Upper lobe of left lung (tissue), 4 donors: Measurements from ENCODE around the gene ESRP2.
A peak's percentile ranks its signal among the peaks of the same experiment; 100 is the strongest.

Experiments
- EP300 ChIP-seq, 4 donors: sonication (generic); formaldehyde crosslinking; IDR thresholded peaks; one replicate each; pipeline ENCODE4 v1.5.1; 2017; ENCODE audit warnings: antibody characterized with exemption in 4 of 4, control low read depth in 2 of 4
- POLR2A ChIP-seq, 4 donors: fragments of 450-650 bp; IDR thresholded peaks; one replicate each; pipeline ENCODE4 v1.5.1; 2016 to 2017; ENCODE audit warnings: antibody characterized with exemption in 4 of 4, mild to moderate bottlenecking in 2 of 4
- POLR2AphosphoS5 ChIP-seq, 2 donors: sonication (generic); formaldehyde crosslinking; IDR thresholded peaks; one replicate each; pipeline ENCODE4 v1.5.1; 2017; ENCODE audit warnings: antibody characterized with exemption in 2 of 2
- TF ChIP-seq, protein P1 (sequence below), 6 experiments: fragments of 450-650 bp in 4 of 6; fragments of 200-600 bp in 2 of 6; sonication (generic) in 2 of 6; IDR thresholded peaks; one replicate each; pipeline ENCODE4 v1.5.1; 2016 to 2019; ENCODE audit warnings: antibody characterized with exemption in 6 of 6

DNA sequence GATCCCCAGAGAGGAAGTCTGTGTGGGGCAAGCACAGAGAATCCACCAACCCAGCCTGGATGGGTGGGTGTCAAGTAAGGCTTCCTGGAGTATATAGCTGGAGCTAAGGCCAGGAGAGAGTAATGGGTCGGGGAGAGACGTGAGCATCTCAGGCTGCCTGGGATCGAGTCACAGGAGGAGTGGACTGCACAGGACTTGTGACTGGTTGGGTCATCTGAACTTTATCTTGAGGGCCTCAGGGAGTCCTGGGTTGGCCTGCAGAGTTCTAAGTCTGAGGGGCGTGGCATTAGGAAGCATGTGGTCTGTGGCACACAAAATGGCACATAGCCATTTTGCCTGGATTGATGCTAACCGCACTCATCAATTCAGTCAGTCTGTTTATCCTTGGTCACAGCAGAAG is 10.7 kb upstream of the ESRP2 start:
- TF ChIP-seq, protein P1, sequence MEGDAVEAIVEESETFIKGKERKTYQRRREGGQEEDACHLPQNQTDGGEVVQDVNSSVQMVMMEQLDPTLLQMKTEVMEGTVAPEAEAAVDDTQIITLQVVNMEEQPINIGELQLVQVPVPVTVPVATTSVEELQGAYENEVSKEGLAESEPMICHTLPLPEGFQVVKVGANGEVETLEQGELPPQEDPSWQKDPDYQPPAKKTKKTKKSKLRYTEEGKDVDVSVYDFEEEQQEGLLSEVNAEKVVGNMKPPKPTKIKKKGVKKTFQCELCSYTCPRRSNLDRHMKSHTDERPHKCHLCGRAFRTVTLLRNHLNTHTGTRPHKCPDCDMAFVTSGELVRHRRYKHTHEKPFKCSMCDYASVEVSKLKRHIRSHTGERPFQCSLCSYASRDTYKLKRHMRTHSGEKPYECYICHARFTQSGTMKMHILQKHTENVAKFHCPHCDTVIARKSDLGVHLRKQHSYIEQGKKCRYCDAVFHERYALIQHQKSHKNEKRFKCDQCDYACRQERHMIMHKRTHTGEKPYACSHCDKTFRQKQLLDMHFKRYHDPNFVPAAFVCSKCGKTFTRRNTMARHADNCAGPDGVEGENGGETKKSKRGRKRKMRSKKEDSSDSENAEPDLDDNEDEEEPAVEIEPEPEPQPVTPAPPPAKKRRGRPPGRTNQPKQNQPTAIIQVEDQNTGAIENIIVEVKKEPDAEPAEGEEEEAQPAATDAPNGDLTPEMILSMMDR (IDR thresholded peaks at IDR 0.05) = no peak
- peak in 1 of 4 donors; percentile 52 for TF ChIP-seq POLR2A (IDR thresholded peaks at IDR 0.05)
- no peak for TF ChIP-seq POLR2AphosphoS5 (IDR thresholded peaks at IDR 0.05)
- no peak for TF ChIP-seq EP300 (IDR thresholded peaks at IDR 0.05)
